GM21825 (cell line): ENCODE results near the gene ATXN1.
A peak's percentile ranks its signal among the peaks of the same experiment; 100 is the strongest.

Source experiments
- ATAC-seq: cut with Tn5 transposase; IDR thresholded peaks from one replicate; pipeline ENCODE4 v1.9.1; 2021; ENCODE audit warnings: mild to moderate bottlenecking, moderate library complexity; ENCODE audit not compliant: unreplicated experiment

The ATXN1 gene

DNA sequence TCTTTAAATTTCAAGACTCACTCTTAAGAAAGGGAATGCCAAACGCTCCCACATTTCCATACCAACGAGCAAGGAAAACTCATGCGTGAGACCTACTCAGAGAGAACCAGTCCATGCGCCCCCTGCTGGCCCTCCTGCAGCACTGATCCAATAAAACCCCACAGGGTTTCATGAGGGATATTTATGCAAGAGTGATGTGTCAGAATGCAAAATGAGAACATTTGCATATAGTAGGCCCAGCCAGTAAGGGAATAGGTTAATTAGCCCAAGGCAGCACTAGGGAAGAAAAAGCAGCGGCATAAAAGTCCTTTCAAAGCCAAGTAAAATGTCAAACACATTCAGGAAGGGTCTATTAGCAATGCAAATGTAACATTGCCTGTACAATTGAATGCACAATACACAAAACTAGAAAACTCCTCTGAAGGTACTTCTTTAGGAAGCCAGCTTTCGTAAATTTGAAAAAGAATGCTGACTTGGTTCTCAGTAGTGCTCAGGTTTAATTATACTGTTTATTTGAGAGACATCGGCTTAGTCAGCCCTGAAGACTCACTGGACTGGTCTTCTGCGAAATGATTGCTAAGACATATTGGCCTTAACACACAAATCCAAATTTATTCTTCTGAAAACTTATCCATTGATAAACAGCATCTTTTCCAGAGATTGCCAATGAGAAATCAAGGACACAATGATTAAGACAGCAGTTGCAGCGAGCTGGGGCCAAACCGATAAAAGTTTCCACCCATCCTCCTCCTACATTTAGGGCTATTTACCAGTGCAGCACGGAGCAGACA lies 429.7 kb downstream of the ATXN1 start:
- no peak for ATAC-seq

DNA sequence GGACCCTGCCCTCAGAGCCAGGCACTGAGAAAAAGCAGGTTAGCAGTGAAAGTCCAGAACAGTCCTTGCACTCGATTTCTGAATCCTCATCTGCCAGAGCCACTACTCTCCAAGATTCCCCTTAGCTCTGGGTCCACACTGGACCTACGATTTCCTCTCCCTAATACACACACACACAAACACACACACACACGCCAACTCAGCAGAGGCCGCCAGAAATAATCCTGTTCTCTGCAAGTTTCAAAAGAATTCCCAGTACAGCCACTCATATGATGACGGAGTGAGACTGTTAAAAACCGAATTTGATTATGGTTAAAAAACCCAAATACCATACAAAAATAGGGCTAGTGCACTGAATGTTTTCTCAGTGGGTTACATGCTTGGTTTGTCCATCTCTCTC lies 432.0 kb downstream of the ATXN1 start:
- no peak for ATAC-seq

DNA sequence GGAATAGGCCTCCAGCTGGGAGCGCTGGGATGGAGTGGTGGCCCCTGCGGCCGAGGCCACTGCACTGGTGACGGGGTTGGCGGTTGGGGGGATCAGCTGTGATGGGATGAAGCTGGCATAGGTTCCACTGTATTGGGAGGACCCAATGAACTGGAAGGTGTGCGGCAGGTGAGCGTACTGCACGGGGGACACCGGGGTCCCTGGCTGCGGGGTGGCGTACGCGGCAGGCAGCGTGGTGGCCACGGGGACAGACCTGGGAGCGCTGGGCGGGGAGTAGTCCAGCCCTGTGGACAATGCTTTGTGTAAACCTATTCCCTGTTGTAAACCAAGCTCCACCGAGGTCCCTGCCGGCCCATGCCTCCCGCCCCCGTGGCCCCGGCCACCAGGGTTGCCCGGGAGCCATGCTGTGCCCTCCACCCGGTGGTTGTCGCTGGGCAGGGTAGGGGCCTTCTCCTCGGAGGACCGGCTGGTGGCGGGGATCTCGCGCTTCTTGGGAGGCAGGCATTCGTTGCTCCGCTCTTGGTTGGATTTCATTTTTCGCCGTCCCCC lies 433.4 kb downstream of the ATXN1 start:
- no peak for ATAC-seq

DNA sequence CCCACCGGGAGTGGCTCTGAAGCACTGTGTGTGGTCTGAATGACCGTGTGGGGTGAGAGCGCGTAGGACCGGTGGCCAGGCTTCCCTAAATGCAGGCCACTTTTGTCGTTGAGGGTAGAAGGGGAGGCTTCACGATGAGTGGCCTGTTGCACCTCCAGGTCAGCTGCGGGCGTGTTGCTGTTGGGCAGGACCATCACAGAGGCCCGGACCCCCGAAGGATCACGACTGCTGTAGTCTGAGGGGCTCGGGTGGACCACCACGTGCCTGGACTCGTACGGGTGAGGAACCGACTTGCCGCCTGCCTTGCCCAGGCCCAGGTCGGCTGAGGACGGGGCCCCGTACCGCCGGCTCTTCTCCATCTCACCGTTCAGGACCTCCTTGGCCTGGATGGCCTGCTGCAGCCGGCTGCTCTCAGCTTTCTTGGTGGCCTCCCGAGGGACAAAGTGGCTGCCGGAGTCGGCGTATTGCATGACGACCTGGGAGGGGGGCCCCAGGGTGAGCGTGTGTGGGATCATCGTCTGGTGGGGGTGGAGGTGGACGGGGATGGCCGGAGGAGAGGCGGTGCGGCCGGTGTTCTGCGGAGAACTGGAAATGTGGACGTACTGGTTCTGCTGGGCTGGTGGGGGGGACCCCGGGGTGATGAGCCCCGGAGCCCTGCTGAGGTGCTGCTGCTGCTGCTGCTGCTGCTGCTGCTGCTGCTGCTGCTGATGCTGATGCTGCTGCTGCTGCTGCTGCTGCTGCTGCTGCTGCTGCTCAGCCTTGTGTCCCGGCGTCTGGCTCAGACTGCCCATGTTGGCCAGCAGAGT lies 434.1 kb downstream of the ATXN1 start:
- ATAC-seq = no peak

DNA sequence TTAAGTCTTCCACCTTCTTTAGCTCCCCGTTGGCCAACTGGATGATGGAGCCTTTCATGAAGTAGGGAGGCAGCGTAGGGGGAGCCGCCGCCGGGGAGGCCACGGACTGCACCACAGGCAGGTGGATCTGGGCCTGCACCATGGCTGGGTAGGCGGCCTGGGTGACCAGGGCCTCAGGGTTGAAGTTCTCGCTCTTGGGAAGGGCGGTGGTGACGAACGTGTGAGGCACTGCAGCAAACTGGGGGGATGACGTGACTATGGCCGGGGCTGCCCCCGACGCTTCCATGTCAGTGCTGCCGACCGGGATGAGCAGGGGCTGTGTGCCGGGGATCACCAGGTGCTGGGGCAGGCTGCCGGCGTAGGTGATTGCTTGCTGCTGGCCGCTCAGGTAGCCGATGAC lies 434.7 kb downstream of the ATXN1 start:
- no peak for ATAC-seq

DNA sequence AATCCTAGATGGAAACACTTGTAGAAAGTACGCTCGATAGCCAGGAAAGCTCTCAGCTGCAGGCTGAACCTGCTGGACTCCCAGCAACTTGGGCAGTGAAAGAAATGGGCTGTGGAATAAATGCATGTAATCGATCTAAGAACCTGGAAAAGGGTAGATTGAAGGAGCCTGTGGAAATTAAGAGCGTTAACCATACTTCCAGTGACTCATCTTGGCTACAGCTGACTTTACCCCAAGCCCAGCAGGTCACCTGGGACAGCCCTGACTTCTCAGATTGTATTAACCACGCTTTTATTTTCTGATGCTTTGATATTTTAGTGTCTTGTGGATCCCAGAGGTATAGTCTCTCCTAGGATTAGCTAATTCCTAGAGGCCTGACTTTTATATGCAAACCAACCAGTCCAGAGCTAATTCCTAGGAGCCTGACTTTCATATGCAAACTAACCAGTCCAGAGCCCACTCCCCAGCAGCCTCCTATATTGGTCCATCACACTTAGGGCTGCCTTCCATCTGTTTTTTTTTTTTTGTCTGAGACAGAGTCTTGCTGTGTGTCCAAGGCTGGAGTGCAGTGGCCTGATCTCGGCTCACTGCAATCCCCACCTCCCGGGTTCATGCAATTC lies 436.5 kb downstream of the ATXN1 start:
- ATAC-seq = no peak

GRCh38 chr6:16324184-16324583 lies 437.1 kb downstream of the ATXN1 start:
- ATAC-seq = no peak

GRCh38 chr6:16322666-16323312 lies 438.5 kb downstream of the ATXN1 start:
- peak; percentile 75 for ATAC-seq

GRCh38 chr6:16321826-16322225 lies 439.4 kb downstream of the ATXN1 start:
- no peak for ATAC-seq

DNA sequence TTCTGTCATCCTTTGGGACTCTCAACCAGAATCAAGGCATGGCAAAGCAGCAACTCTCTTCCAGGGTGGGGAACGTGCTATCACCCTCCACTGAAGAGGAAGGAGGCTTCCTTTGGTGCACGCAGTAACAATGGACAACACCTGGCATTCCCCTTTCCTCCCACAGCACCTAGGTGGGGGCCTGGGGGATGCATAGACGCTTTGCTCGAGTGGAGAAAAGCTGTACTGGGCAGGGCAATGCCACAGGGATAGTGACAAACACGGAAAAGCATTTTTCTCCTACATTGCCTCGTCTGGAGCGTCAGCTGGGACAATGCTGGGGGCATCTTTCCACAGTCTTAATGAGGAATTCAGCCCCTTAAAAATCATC lies 439.9 kb downstream of the ATXN1 start:
- no peak for ATAC-seq

DNA sequence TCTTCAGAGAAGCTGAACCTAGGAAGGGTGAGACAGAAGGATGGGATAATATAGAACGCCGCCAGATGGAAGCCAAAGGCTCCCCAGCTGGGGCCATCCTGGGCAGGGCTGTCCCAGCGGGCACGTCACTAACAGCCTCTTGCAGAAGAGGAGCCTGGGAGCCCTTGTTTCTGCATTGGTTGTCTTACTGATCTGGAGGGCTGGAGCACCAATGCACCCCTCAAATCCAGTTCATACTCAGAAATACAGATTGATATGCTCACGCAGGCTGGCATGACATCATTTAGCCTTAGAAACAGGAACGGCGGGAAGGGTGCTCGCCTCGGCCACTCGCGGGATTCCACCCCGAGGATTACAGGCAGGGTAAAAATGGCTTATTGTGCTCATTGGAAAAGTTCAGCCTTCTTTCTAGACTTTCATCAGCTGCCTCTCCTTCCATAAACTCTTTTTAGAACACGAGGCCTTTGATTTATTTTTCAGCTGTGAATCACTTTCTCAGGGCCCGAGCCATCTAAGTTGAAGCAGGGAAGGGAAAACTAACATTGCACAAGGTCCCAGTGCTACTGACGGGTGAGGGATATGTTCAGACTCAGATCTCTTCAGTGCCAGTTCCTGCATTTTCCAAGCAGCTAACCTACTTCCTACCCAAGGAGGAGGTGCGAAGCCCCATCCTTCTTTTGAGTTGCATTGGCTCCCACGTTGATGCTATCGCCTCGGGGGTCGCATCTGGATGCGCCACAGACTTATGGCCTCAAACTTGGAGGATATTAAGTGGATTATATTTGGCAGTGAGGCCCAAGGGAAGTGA lies 440.5 kb downstream of the ATXN1 start:
- ATAC-seq = no peak

DNA sequence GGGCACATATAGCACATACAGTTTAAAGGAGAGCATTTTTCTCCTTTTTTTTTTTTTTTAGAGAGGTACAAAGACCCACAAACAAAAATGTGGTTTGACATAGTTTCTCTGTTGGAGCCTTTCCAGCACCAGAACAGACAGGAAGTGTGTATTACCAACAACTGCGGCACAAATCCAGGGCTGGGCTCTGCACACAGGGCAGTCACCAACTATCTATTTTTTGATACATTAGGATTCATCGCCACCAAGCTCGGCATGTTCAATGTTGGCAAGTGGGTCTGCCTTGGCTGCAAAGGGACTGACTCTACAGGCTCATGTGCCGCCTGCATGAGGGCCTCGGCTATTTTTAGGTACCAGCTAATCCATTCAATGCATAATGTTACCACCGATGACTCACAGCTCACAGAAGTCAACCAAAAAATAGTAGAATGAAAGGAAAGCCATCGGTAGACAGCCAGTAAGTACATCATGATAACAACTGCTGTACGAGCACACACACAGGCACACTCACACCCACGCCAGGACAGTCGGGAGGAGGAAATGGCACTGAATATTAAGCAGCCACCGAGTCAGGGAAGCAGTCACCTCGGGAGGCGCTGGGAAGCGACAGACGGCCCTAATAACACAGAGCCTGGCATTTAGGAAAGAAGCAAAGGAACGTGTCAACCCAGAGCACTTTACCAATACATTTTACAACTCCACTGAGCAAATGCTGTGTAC lies 441.3 kb downstream of the ATXN1 start:
- peak; percentile 62 for ATAC-seq

DNA sequence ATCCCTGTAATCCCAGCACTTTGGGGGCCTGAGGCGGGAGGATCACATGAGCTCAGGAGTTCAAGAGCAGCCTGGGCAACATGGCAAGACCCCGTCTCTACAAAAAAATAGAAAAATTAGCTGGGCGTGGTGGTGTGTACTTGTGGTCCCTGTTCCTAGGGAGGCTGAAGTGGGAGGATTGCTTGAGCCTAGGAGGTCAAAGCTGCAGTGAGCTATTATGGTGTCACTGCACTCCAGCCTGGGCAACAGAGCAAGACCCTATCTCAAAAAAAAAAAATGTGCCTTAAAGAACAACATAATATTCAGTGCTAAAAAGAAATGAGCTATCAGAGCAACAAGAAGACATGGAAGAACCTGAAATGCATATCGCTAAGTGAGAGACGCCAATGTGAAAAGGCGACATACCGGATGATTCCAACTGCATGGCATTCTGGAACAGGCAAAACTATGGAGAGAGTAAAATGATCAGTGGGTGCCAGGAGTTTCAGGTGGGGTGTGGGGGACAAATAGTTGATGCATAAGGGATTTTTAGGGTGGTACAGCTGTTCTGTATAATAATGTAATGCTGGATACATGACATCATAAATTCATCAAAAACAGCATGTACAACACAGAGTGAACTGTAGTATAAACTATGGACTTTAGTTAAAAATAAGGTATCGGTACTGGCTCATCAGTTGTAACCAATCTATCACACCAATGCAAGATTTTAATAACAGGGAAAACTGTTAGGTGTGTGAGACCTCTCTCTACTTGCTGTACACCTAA lies 442.1 kb downstream of the ATXN1 start:
- no peak for ATAC-seq

GRCh38 chr6:16318538-16318937 lies 442.7 kb downstream of the ATXN1 start:
- ATAC-seq = no peak

- ATAC-seq = no peak
Measured at GRCh38 chr6:16316741-16317251, 444.5 kb downstream of the ATXN1 start.

DNA sequence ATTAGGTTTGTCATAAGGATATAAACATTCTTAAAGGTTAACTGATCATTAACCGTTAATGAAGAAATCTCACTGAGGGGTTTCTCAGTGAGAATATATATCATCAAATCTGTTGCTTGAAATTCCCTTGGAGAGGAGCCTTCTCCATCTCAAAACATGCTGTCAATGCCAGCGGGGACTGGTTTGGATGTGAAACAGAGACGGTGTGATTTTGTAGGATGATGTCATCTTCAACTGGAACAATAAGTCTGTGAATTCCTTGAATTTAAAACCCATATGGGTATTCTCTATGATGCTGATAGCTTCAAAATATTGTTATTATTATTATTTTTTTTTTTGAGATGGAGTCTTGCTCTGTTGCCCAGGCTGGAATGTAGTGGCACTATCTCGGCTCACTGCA lies 447.0 kb downstream of the ATXN1 start:
- no peak for ATAC-seq

- ATAC-seq = no peak
Measured at GRCh38 chr6:16313732-16314131, 447.5 kb downstream of the ATXN1 start.

DNA sequence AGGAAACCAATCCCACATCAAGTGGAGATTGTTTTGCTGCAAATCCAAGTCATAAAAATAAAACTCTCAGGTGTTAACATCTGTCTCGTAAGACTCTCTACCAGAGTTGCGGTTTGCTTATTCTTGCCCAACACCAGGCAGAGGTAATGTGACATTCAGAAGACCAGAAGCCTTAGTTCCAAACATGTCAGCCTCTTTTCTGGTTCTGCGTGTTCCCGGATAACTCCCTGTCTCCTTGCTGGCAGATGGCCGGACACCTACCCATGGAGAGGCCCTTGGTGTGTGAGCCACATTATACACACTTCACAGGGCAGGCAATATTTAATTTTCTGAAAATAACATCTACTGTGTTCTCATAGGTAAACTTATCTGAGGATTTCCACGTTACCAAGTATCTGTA lies 449.5 kb downstream of the ATXN1 start:
- no peak for ATAC-seq

- ATAC-seq = no peak
Measured at GRCh38 chr6:16306334-16306733, 454.9 kb downstream of the ATXN1 start.
